HUES48 (cell line): ENCODE data around the gene FAM181B.

Source experiments
- H3K27ac ChIP-seq: one replicate; pipeline ENCODE4 v1.7.0; 2013; ENCODE audit warnings: low read depth, low read length, inconsistent platforms
- H3K27me3 ChIP-seq: 2 replicates; pipeline ENCODE4 v1.6.1; 2013; ENCODE audit warnings: mild to moderate bottlenecking, low read length; ENCODE audit not compliant: control insufficient read depth, insufficient read depth
- H3K36me3 ChIP-seq: 2 replicates; pipeline ENCODE4 v1.6.1; 2013; ENCODE audit warnings: low read length; ENCODE audit not compliant: control insufficient read depth, insufficient read depth
- H3K4me1 ChIP-seq: 2 replicates; pipeline ENCODE4 v1.6.1; 2013; ENCODE audit warnings: mild to moderate bottlenecking, low read length; ENCODE audit not compliant: control insufficient read depth, insufficient read depth
- H3K4me3 ChIP-seq: 2 replicates; pipeline ENCODE4 v1.5.1; 2013; ENCODE audit warnings: mild to moderate bottlenecking, low read depth, low read length
- H3K9ac ChIP-seq: 2 replicates; pipeline ENCODE4 v1.6.1; 2013; ENCODE audit warnings: mild to moderate bottlenecking, low read depth, low read length, moderate library complexity
- H3K9me3 ChIP-seq: 2 replicates; pipeline ENCODE4 v1.6.1; 2013; ENCODE audit warnings: low read length; ENCODE audit not compliant: control insufficient read depth, insufficient read depth

FAM181B gene, protein sequence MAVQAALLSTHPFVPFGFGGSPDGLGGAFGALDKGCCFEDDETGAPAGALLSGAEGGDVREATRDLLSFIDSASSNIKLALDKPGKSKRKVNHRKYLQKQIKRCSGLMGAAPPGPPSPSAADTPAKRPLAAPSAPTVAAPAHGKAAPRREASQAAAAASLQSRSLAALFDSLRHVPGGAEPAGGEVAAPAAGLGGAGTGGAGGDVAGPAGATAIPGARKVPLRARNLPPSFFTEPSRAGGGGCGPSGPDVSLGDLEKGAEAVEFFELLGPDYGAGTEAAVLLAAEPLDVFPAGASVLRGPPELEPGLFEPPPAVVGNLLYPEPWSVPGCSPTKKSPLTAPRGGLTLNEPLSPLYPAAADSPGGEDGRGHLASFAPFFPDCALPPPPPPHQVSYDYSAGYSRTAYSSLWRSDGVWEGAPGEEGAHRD

DNA sequence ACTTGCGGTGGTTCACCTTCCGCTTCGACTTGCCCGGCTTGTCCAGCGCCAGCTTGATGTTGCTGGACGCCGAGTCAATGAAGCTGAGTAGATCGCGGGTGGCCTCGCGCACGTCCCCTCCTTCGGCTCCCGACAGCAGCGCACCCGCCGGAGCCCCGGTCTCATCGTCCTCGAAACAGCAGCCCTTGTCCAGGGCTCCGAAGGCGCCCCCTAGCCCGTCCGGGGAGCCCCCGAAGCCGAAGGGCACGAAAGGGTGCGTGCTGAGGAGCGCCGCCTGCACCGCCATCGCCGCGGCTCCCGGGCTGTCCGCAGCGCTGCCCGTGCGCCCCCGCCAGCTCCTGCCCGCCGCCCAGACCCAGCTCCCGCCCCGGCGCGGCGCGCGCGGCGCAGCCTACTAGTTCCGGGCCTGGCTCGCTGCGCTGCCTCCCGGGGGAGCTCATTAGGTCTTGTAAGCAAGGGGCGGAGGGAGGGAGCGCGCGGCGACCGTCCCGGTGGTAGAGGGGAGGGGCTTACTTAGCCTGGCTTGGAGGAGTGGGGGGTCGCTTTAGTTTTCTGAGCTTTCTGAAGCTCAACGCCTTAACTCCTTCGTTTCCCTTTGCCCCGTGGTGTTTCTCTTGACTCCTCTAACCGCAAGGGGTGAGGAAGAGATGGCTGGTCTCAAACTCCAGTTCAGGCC, at the start of gene FAM181B:
Gene FAM181B (minus strand): TSS at position 421 of the 676 bp plus-strand sequence. CDS start 135 bp downstream, at position 286.
- H3K27me3 ChIP-seq = peaks cover 60% of the 10 kb centered on the region
- H3K9me3 ChIP-seq = no peaks in the 10 kb centered on the region
- peak within 1 kb of the TSS; percentile 63; the same call in 1 of the 2 replicates for H3K9ac ChIP-seq
- peak within 1 kb of the TSS; percentile 27 for H3K27ac ChIP-seq
- no peaks in the 10 kb centered on the region for H3K36me3 ChIP-seq
- H3K4me1 ChIP-seq = peaks cover 31% of the 10 kb centered on the region
- peak within 1 kb of the TSS; percentile 73 for H3K4me3 ChIP-seq

DNA sequence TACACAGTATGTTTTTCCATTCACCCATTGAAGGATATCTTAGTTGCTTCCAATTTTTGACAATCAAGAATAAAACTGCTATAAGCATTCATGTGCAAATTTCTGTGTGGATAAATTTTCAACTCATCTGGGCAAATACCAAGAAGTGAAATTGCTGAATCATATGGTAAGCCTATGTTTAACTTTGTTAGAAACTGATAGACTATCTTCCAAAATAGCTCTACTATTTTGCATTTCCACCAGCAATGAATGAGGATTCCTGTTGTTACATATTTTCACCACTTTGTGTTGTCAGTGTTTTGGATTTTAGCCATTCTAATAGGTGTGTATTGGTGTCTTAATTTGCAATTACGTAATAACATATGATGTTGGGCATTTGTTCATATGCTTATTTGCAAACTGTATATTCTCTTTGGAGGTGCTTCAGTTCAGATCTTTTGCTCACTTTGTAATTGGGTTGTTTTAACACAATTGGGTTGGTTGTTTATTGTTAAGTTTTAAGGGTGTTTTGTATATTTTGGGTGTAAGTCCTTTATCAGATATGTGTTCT, 49.2 kb upstream of the FAM181B start:
- no peaks in the 10 kb centered on the region for H3K27me3 ChIP-seq
- no peaks in the 10 kb centered on the region for H3K36me3 ChIP-seq

DNA sequence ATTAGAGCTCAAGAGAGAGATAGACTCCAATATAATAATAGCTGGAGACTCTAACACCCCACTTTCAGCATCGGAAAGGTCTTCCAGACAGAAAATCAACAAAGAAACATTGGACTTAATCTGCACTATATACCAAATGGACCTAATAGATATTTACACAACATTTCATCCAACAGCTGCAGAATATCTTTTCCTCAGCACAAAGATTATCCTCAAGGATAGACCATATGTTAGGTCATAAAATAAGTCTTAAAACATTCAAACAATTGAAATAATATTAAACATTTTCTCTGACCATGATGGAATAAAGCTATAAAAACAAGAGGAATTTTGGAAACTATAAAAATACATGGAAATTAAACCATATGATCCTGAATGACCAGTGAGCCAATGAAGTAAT, 45.1 kb upstream of the FAM181B start:
- Histone ChIP-seq H3K9me3 (peaks cover 4% of the 10 kb centered on the region; the same call in 1 of the 2 replicates), H3K27me3 (no peaks in the 10 kb centered on the region), H3K36me3 (no peaks in the 10 kb centered on the region), H3K4me3 (no peak overlapping the region), H3K4me1 (0 out of 2 replicates have a peak, but pooled peaks cover 2% of the 10 kb centered on the region), H3K27ac (no peak overlapping the region), H3K9ac (no peak overlapping the region)

More for the DNA sequence above, 49.2 kb upstream of the FAM181B start:
- Histone ChIP-seq H3K27ac (no peak overlapping the region), H3K9ac (no peak overlapping the region), H3K9me3 (peaks cover 4% of the 10 kb centered on the region; the same call in 1 of the 2 replicates), H3K4me3 (no peak overlapping the region), H3K4me1 (no peaks in the 10 kb centered on the region)

DNA sequence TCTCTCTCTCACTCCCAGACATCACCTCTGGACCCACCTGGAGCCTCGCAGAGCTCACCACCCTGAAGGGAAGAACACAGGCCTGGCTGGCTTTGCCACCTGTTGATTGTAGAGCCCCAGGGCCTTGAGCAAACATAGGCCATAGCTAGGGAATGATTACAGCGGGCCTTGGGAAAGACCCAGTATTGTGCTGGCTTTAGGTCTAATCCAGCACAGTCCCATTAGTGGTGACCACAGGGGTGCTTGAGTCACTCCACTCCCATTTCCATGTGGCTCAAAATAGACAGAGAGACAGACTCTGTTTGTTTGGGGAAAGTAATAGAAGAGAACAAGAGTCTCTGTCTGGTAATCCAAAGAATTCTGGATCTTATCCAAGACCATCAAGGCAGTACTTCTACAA, 42.7 kb upstream of the FAM181B start:
- Histone ChIP-seq H3K27ac (peak overlapping the region; percentile 4), H3K4me1 (0 out of 2 replicates have a peak, but pooled peaks cover 2% of the 10 kb centered on the region), H3K36me3 (no peaks in the 10 kb centered on the region), H3K9me3 (no peaks in the 10 kb centered on the region), H3K27me3 (no peaks in the 10 kb centered on the region), H3K4me3 (no peak overlapping the region), H3K9ac (no peak overlapping the region)

DNA sequence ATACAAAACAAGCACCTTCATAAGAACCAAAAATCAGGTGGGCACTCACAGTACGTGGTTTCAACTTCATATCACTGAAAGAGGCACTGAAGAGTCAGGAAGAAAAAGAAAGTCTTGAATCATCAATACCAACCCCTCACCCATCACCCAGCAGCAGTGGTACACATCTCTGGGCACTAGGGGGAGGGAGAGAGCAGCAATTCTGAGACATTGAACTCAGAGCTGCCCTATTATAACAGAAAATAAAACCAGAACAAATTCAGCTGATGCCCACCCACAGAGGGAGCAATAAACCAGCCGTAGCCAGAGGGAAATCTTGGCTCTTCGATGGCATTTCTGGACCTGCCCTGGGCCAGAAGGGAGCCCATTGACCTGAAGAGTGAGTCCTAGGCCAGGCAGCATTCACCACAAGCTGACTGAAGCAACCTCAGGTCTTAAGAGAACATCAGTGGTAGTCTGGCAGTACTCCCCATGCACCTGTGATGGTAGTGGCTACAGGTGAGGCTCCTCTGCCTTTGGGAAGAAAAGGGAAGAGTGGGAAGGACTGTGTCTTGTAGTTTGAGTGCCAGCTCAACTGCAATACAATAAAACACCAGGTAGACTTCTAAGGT, 42.2 kb upstream of the FAM181B start:
- H3K4me3 ChIP-seq = no peak overlapping the region
- H3K27ac ChIP-seq = peak overlapping the region; percentile 4
- 0 out of 2 replicates have a peak, but pooled peaks cover 2% of the 10 kb centered on the region for H3K4me1 ChIP-seq
- no peaks in the 10 kb centered on the region for H3K36me3 ChIP-seq
- H3K9me3 ChIP-seq = no peaks in the 10 kb centered on the region
- no peaks in the 10 kb centered on the region for H3K27me3 ChIP-seq
- H3K9ac ChIP-seq = no peak overlapping the region

DNA sequence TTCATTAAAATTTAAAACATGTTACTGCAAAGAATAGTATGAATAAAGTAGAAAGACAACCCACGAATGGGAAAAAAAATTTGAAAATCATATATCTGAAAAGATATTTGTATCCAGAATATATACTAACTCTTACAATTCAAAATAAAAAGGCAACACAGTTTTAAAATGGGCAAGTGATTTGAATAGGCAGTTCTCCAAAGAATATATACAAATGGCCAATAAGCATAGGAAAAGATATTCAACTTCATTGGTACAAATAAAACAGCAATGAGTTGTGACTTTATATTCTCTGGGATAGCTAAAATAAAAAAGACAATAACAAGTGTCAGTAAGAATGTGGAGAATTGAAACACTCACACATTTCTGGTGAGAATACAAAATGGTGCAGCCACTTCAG, 41.6 kb upstream of the FAM181B start:
- Histone ChIP-seq H3K9ac (no peak overlapping the region), H3K27ac (no peak overlapping the region), H3K4me3 (no peak overlapping the region), H3K36me3 (no peaks in the 10 kb centered on the region), H3K4me1 (0 out of 2 replicates have a peak, but pooled peaks cover 2% of the 10 kb centered on the region), H3K9me3 (no peaks in the 10 kb centered on the region), H3K27me3 (no peaks in the 10 kb centered on the region)

DNA sequence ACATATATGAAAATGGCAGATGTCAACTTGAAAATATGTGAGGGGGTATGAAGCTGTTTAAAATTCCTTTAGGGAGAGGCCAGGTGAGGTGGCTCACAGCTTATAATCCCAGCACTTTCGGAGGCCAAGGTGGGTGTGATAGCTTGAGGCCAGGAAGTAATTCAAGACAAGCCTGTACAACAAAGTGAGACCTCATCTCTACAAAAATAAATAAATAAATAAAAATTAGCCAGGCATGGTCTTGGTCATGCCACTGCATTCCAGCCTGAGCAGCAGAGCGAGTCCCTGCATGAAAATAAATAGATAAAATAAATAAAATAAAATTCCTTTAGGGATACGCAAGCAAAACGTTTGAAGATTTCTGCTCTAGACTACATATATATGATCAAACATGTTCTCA, 38.1 kb upstream of the FAM181B start:
- Histone ChIP-seq H3K4me1 (0 out of 2 replicates have a peak, but pooled peaks cover 2% of the 10 kb centered on the region), H3K4me3 (no peak overlapping the region), H3K36me3 (no peaks in the 10 kb centered on the region), H3K9ac (no peak overlapping the region), H3K27me3 (no peaks in the 10 kb centered on the region), H3K9me3 (no peaks in the 10 kb centered on the region), H3K27ac (no peak overlapping the region)

DNA sequence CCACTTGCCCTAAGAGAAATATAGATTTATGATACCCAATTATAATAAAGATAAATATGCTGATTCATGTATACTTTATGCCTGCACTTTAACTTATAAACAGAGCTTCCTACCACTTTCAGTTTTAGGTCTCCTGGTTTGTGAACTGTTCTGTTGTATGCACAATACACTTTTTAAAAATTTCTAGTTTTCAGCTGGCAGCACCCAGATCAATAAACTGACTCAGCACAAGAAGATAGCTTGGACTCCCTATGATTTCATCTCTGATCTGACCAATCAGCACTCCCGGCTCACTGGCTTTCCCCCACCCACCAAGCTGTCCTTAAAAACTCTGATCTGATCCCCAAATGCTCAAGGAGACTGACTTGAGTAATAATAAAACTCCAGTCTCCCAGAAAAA, 33.5 kb upstream of the FAM181B start:
- Histone ChIP-seq H3K27me3 (no peaks in the 10 kb centered on the region), H3K27ac (no peak overlapping the region), H3K36me3 (no peaks in the 10 kb centered on the region), H3K4me3 (no peak overlapping the region), H3K9ac (no peak overlapping the region), H3K4me1 (no peaks in the 10 kb centered on the region), H3K9me3 (no peaks in the 10 kb centered on the region)

DNA sequence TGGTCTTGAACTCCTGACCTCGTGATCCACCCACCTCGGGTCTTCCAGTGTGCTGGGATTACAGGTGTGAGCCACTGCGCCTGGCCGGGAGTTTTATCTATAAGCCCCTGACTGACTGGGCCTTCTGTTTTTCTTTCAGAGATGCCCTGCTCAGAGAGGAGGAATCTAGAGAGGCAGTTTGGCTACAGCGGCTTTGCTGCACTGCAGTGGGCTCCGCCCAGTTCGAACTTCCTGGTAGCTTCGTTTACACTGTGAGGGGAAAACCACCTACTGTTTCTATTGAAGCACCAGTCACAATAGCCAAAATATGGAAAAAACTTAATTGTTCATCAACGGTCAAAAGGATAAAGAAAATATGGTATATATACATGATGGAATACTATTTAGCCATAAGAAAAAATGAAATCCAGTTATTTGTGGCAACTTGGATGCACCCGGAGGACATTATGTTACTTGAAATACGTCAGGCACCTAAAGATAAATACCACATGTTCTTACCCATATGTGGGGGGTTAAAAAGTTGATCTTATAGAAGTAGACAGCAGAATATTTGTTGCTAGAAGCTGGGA, 31.9 kb upstream of the FAM181B start:
- no peaks in the 10 kb centered on the region for H3K9me3 ChIP-seq
- H3K9ac ChIP-seq = no peak overlapping the region
- H3K27me3 ChIP-seq = no peaks in the 10 kb centered on the region
- H3K4me3 ChIP-seq = no peak overlapping the region
- no peak overlapping the region for H3K27ac ChIP-seq
- H3K36me3 ChIP-seq = no peaks in the 10 kb centered on the region
- no peaks in the 10 kb centered on the region for H3K4me1 ChIP-seq

DNA sequence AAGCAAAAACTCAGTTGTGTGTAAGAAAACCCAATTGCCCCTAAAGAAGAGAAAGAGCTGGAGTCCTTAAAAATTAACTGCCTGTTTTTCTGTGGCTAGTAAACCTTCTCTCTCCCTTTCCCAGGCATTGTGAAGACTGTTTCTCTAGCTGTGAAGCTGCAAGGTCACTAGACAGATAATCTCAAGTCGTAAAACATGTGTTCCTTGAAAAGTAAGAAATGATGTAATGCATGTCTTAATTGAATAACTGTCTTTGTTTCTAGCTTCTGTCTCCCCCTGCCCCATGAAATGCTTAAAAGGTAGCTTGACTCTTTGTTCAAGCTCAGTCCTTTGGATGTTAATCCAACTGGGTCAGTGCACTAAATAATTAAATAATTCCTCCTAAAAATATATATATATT, 29.5 kb upstream of the FAM181B start:
- H3K4me3 ChIP-seq = no peak overlapping the region
- no peaks in the 10 kb centered on the region for H3K27me3 ChIP-seq
- no peaks in the 10 kb centered on the region for H3K9me3 ChIP-seq
- H3K27ac ChIP-seq = no peak overlapping the region
- H3K9ac ChIP-seq = no peak overlapping the region
- H3K36me3 ChIP-seq = no peaks in the 10 kb centered on the region
- H3K4me1 ChIP-seq = no peaks in the 10 kb centered on the region
